HepG2 (cell line): ENCODE data around the gene CNNM1. TPM values are rescaled to one million over a fixed set of nuclear protein-coding genes. Genes with fewer than 3 reads are reported as not detected.

Source experiments
- ATAC-seq: fragments of 200-7000 bp; cut with Tn5 transposase; 3 replicates; pipeline ENCODE4 v1.9.1; 2020; ENCODE audit warnings: mild to moderate bottlenecking, moderate library complexity
- BruUV-seq: library from RNA; stranded (reverse); fragments of 400-500 nt; replicated peaks from 2 replicates; lab custom pipeline; 2021; lab: Mats Ljungman, UMichigan
- CTCF ChIA-PET: fragments of 300-600 bp; formaldehyde crosslinking; extraction: SDS; loops from one replicate; lab custom pipeline; 2021; ENCODE audit warnings: low total read pairs, inconsistent platforms, low intra/inter-chr PET ratio; lab: Yijun Ruan, JAX
- POLR2A ChIA-PET: fragments of 350-600 bp; sonication (Branson Sonifier 250); formaldehyde crosslinking; loops from one replicate; lab custom pipeline; 2020; ENCODE audit warnings: antibody characterized with exemption, inconsistent platforms; lab: Yijun Ruan, JAX
- DNase-seq: peaks from one replicate; pipeline ENCODE4 v3.0.0-alpha.2; 2015; ENCODE audit warnings: low spot score
- FAIRE-seq: peaks from 3 replicates; lab custom pipeline; 2011; peaks lifted over from hg19 to GRCh38; lab: Jason Lieb, UNC
- H2AFZ ChIP-seq: one replicate; pipeline ENCODE4 v1.6.1; 2011; ENCODE audit warnings: low read length, inconsistent platforms
- H3K27ac ChIP-seq: fragments of 300-600 bp; 3 replicates; pipeline ENCODE4 v1.8.0; 2011; ENCODE audit warnings: mixed run types, mild to moderate bottlenecking, mixed read lengths, low read length, inconsistent platforms; ENCODE audit not compliant: insufficient read depth; ENCODE audit errors: extremely low read length
- H3K27me3 ChIP-seq, 2 experiments: fragments of 200-600 bp in 1 of 2; 2 replicates in 1 of 2; 3 replicates in 1 of 2; pipeline versions ENCODE4 v1.6.0 to v1.8.0; 2011; ENCODE audit warnings: low read length in 2 of 2, mild to moderate bottlenecking in 2 of 2, moderate library complexity in 2 of 2, inconsistent platforms in 1 of 2; ENCODE audit not compliant: insufficient read depth in 2 of 2, control insufficient read depth in 1 of 2
- H3K36me3 ChIP-seq, 2 experiments: fragments of 200-600 bp in 1 of 2; replicated peaks in 1 of 2; 2 replicates in 1 of 2; 3 replicates in 1 of 2; pipeline versions ENCODE4 v1.5.1 to v1.8.0; 2011; ENCODE audit warnings: low read length in 2 of 2, inconsistent platforms in 1 of 2; ENCODE audit not compliant: insufficient read depth in 2 of 2, control insufficient read depth in 1 of 2
- H3K4me1 ChIP-seq: 2 replicates; pipeline ENCODE4 v1.5.1; 2012; ENCODE audit warnings: low read length, inconsistent platforms; ENCODE audit not compliant: insufficient read depth
- H3K4me2 ChIP-seq: 2 replicates; pipeline ENCODE4 v1.6.0; 2011; ENCODE audit warnings: low read depth, low read length, inconsistent platforms
- H3K4me3 ChIP-seq, 3 experiments: fragments of 200-600 bp in 1 of 3; sonication (generic), shearing (Covaris generic) in 1 of 3; replicated peaks in 1 of 3; 2 replicates each; pipeline ENCODE4 v1.5.1; 2011 to 2016; ENCODE audit warnings: low read length in 3 of 3, inconsistent platforms in 2 of 3, low read depth in 2 of 3, mild to moderate bottlenecking in 2 of 3, control low read depth in 1 of 3, mixed read lengths in 1 of 3; ENCODE audit not compliant: insufficient read depth in 1 of 3
- H3K79me2 ChIP-seq: one replicate; pipeline ENCODE4 v1.6.1; 2011; ENCODE audit warnings: low read length, inconsistent platforms; ENCODE audit not compliant: insufficient read depth
- H3K9ac ChIP-seq: 2 replicates; pipeline ENCODE4 v1.6.0; 2011; ENCODE audit warnings: mild to moderate bottlenecking, low read depth, low read length, inconsistent platforms; ENCODE audit not compliant: insufficient read depth
- H3K9me3 ChIP-seq: 2 replicates; pipeline ENCODE4 v1.5.1; 2012; ENCODE audit warnings: mild to moderate bottlenecking, low read length
- H4K20me1 ChIP-seq: 2 replicates; pipeline ENCODE4 v1.6.0; 2011; ENCODE audit warnings: inconsistent platforms, mild to moderate bottlenecking, low read length, moderate library complexity; ENCODE audit not compliant: insufficient read depth
- AGO1 ChIP-seq: fragments of 200-400 bp; formaldehyde crosslinking; IDR thresholded peaks from 2 replicates; pipeline ENCODE4 v1.6.1; 2017; ENCODE audit warnings: mild to moderate bottlenecking, low read depth, low read length, moderate library complexity; ENCODE audit not compliant: poor library complexity, severe bottlenecking
- AKAP8 ChIP-seq: sonication (generic); formaldehyde crosslinking; IDR thresholded peaks from 2 replicates; pipeline ENCODE4 v1.5.1; 2020; ENCODE audit warnings: mild to moderate bottlenecking, missing genetic modification reagents
- CBX1 ChIP-seq: IDR thresholded peaks from one replicate; pipeline ENCODE4 v1.6.1; 2016; ENCODE audit warnings: antibody characterized with exemption, low read depth
- HINFP ChIP-seq: sonication (generic); formaldehyde crosslinking; IDR thresholded peaks from 2 replicates; pipeline ENCODE4 v1.4.0; 2020; ENCODE audit warnings: low read depth, mild to moderate bottlenecking, missing genetic modification reagents
- HIVEP1 ChIP-seq: sonication (generic); formaldehyde crosslinking; IDR thresholded peaks from 2 replicates; pipeline ENCODE4 v1.4.0; 2020; ENCODE audit warnings: mild to moderate bottlenecking, missing genetic modification reagents
- MED8 ChIP-seq: sonication (generic); formaldehyde crosslinking; IDR thresholded peaks from 2 replicates; pipeline ENCODE4 v1.8.1; 2023; ENCODE audit warnings: mild to moderate bottlenecking, missing genetic modification reagents; ENCODE audit not compliant: insufficient replicate concordance
- MIER2 ChIP-seq: IDR thresholded peaks from 2 replicates; pipeline ENCODE4 v1.6.1; 2016; ENCODE audit warnings: missing biosample characterization, missing genetic modification reagents
- MLLT10 ChIP-seq: sonication (generic); formaldehyde crosslinking; IDR thresholded peaks from 2 replicates; pipeline ENCODE4 v1.4.0; 2020; ENCODE audit warnings: missing genetic modification reagents
- NBN ChIP-seq: fragments of 450-650 bp; conservative IDR thresholded peaks from 2 replicates; pipeline ENCODE4 v1.6.1; 2017
- RNF2 ChIP-seq: fragments of 450-650 bp; conservative IDR thresholded peaks from 2 replicates; pipeline ENCODE4 v1.6.1; 2016; ENCODE audit warnings: low read depth
- TEAD3 ChIP-seq: optimal IDR thresholded peaks from 2 replicates; pipeline ENCODE3; 2016; ENCODE audit warnings: borderline replicate concordance
- ZFP90 ChIP-seq: sonication (generic); formaldehyde crosslinking; IDR thresholded peaks from 2 replicates; pipeline ENCODE4 v1.8.0; 2022; ENCODE audit warnings: missing genetic modification reagents, mild to moderate bottlenecking, inconsistent platforms, borderline replicate concordance
- ZNF350 ChIP-seq: sonication (generic); formaldehyde crosslinking; IDR thresholded peaks from 2 replicates; pipeline ENCODE4 v1.4.0; 2020; ENCODE audit warnings: mild to moderate bottlenecking, low read depth, missing genetic modification reagents, borderline replicate concordance
- ZNF562 ChIP-seq: sonication (generic); formaldehyde crosslinking; IDR thresholded peaks from 2 replicates; pipeline ENCODE4 v1.8.0; 2022; ENCODE audit warnings: missing genetic modification reagents, borderline replicate concordance
- ZNF607 ChIP-seq: sonication (generic); formaldehyde crosslinking; IDR thresholded peaks from 2 replicates; pipeline ENCODE4 v1.5.1; 2020; ENCODE audit warnings: missing genetic modification reagents, mild to moderate bottlenecking, borderline replicate concordance
- ZNF652 ChIP-seq: IDR thresholded peaks from 2 replicates; pipeline ENCODE4 v1.6.1; 2016; ENCODE audit warnings: low read depth, borderline replicate concordance
- ZNF83 ChIP-seq: sonication (generic); formaldehyde crosslinking; IDR thresholded peaks from 2 replicates; pipeline ENCODE4 v1.4.0; 2020; ENCODE audit warnings: missing genetic modification reagents, mild to moderate bottlenecking, borderline replicate concordance
- ZNF841 ChIP-seq: sonication (generic); formaldehyde crosslinking; IDR thresholded peaks from 2 replicates; pipeline ENCODE4 v1.8.1; 2023; ENCODE audit warnings: missing genetic modification reagents, borderline replicate concordance
- WGBS: methylation state at CpG from one replicate; pipeline ENCODE4 v1.1.6; 2017; ENCODE audit warnings: low lambda C conversion rate; 5-methylcytosine and 5-hydroxymethylcytosine counted together
- in situ Hi-C: cut with HindIII; loops from 2 replicates; pipeline ENCODE4 v1.10.0; 2017; ENCODE audit warnings: low pct_unique_long_range_greater_than_20kb; ENCODE audit not compliant: extremely low pct_ligation_motif_present
- intact Hi-C: fragments of 100-400 bp; cut with micrococcal nuclease; formaldehyde crosslinking; loops from one replicate; pipeline ENCODE4 v1.10.0; 2022; ENCODE audit not compliant: unreplicated experiment
- polyA plus RNA-seq, 8 experiments: library from polyadenylated mRNA; depleted of rRNA in 3 of 8; stranded (reverse) in 7 of 8; unstranded in 1 of 8; fragments of >200 nt; fragmentation: Illumina TruSeq in 4 of 8; extraction: Trizol in 4 of 8; gene quantifications; 2 replicates each; pipeline versions ENCODE4 v1.2.1 to v1.2.3, GENCODE V29; 2011 to 2016; ENCODE audit warnings: low read depth in 4 of 8, missing spikeins in 1 of 8, mixed read lengths in 1 of 8; ENCODE audit not compliant: insufficient read depth in 1 of 8
- total RNA-seq, 5 experiments: library from RNA; depleted of rRNA; stranded (reverse); fragments of >200 nt; fragmentation: Illumina TruSeq; extraction: Trizol; gene quantifications; 2 replicates each; pipeline ENCODE4 v1.2.3, GENCODE V29; 2016; ENCODE audit warnings: low read depth in 1 of 5
- TF ChIP-seq, protein P1 (sequence below), 2 experiments: sonication (generic) in 1 of 2; formaldehyde crosslinking in 1 of 2; IDR thresholded peaks; 2 replicates each; pipeline versions ENCODE4 v1.6.1 to v1.9.0; 2014 to 2022; ENCODE audit warnings: antibody characterized with exemption in 1 of 2, borderline replicate concordance in 1 of 2, inconsistent platforms in 1 of 2, low read depth in 1 of 2, missing genetic modification reagents in 1 of 2

Gene CNNM1
- total and polyA plus RNA-seq, 2 of the 13 experiments (the other 11 are each of a cell fraction or from before 2014, with no cell fraction given): 4.3 to 9.6 TPM

DNA sequence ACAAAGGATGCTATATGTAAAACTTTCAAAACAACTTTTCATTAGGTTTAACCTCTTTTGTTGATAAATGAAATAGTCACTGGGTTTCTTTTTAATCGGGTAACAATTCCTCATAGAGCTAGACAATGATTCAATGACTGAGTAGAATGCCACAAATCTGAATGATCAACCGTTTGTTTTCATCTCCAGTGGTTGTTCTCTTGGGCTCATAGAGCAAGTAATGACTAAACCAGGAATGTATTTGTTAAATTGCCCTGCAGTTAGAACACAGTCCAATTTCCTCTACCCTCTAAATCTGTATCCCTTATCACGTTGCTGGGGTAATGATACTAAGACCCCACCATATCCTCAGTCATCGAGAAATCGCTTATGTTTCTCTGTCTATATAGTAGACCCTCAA, 40.0 kb downstream of the CNNM1 start:
- no peak overlapping the region for H3K9ac ChIP-seq
- no peak overlapping the region for H3K27ac ChIP-seq
- no peak for DNase-seq
- no peak for FAIRE-seq
- no peak overlapping the region for H2AFZ ChIP-seq
- H3K36me3 ChIP-seq: no peaks in the 10 kb centered on the region; a peak in 1 of 5 replicates
- POLR2A ChIA-PET: no interaction called here
- TSS peak; percentile 29 for BruUV-seq
- no peak for ATAC-seq
- no peaks in the 10 kb centered on the region for H3K27me3 ChIP-seq
- H4K20me1 ChIP-seq: no peaks in the 10 kb centered on the region
- 57% methylated on average over 5 of the region's 5 CpGs for whole genome bisulfite sequencing
- H3K4me2 ChIP-seq: no peak overlapping the region
- intact Hi-C loops (no loop called here), in situ Hi-C loops (no loop called here)
- peaks cover 34% of the 10 kb centered on the region; the same call in 1 of the 2 replicates for H3K4me1 ChIP-seq
- H3K4me3 ChIP-seq: no peak overlapping the region
- no peaks in the 10 kb centered on the region for H3K79me2 ChIP-seq
- CTCF ChIA-PET: no interaction called here
- no peaks in the 10 kb centered on the region for H3K9me3 ChIP-seq
- TF ChIP-seq AKAP8 (CRISPR knock-in tag) (no peak), ZNF841 (no peak), ZNF652 (CRISPR knock-in tag) (no peak), CBX1 (no peak), NBN (no peak), ZNF350 (no peak), MED8 (CRISPR knock-in tag) (no peak), ZFP90 (no peak), HIVEP1 (no peak), RNF2 (no peak), TEAD3 (no peak), ZNF83 (CRISPR knock-in tag) (no peak), MIER2 (CRISPR knock-in tag) (no peak), ZNF562 (CRISPR knock-in tag) (no peak), ZNF607 (CRISPR knock-in tag) (no peak), HINFP (CRISPR knock-in tag) (no peak), AGO1 (no peak), MLLT10 (CRISPR knock-in tag) (no peak)
- TF ChIP-seq, protein P1, sequence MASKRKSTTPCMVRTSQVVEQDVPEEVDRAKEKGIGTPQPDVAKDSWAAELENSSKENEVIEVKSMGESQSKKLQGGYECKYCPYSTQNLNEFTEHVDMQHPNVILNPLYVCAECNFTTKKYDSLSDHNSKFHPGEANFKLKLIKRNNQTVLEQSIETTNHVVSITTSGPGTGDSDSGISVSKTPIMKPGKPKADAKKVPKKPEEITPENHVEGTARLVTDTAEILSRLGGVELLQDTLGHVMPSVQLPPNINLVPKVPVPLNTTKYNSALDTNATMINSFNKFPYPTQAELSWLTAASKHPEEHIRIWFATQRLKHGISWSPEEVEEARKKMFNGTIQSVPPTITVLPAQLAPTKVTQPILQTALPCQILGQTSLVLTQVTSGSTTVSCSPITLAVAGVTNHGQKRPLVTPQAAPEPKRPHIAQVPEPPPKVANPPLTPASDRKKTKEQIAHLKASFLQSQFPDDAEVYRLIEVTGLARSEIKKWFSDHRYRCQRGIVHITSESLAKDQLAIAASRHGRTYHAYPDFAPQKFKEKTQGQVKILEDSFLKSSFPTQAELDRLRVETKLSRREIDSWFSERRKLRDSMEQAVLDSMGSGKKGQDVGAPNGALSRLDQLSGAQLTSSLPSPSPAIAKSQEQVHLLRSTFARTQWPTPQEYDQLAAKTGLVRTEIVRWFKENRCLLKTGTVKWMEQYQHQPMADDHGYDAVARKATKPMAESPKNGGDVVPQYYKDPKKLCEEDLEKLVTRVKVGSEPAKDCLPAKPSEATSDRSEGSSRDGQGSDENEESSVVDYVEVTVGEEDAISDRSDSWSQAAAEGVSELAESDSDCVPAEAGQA (IDR thresholded peaks at IDR 0.05; ENCODE audit: low read depth): no peak
- TF ChIP-seq, protein P1 (CRISPR knock-in tag; IDR thresholded peaks at IDR 0.05; ENCODE audit: borderline replicate concordance): no peak
